IPS-20b (cell line): ENCODE data around the gene SLC7A6.

ENCODE experiments used
- H3K27ac ChIP-seq: one replicate; pipeline ENCODE4 v1.5.1; 2013; ENCODE audit warnings: low read length
- H3K27me3 ChIP-seq: 2 replicates; pipeline ENCODE4 v1.6.1; 2013; ENCODE audit warnings: mild to moderate bottlenecking, low read length, inconsistent platforms; ENCODE audit not compliant: insufficient read depth
- H3K36me3 ChIP-seq: 2 replicates; pipeline ENCODE4 v1.6.1; 2013; ENCODE audit warnings: low read depth, mild to moderate bottlenecking, inconsistent platforms, low read length, moderate library complexity; ENCODE audit not compliant: insufficient read depth
- H3K4me1 ChIP-seq: 2 replicates; pipeline ENCODE4 v1.6.1; 2013; ENCODE audit warnings: mild to moderate bottlenecking, control low read depth, inconsistent platforms, low read length, moderate library complexity; ENCODE audit not compliant: insufficient read depth
- H3K4me3 ChIP-seq: 2 replicates; pipeline ENCODE4 v1.5.1; 2013; ENCODE audit warnings: mild to moderate bottlenecking, low read length, inconsistent platforms
- H3K9ac ChIP-seq: 2 replicates; pipeline ENCODE4 v1.6.1; 2013; ENCODE audit warnings: low read depth, mild to moderate bottlenecking, inconsistent platforms, low read length, moderate library complexity
- H3K9me3 ChIP-seq: 2 replicates; pipeline ENCODE4 v1.6.1; 2013; ENCODE audit warnings: mild to moderate bottlenecking, low read depth, low read length, inconsistent platforms; ENCODE audit not compliant: insufficient read depth

SLC7A6 gene

GRCh38 chr16:68229431-68230175 is 34.7 kb upstream of the SLC7A6 start:
- Histone ChIP-seq H3K27me3 (peaks cover 4% of the 10 kb centered on the region), H3K9ac (no peak overlapping the region), H3K27ac (no peak overlapping the region), H3K4me1 (peaks cover 5% of the 10 kb centered on the region; the same call in 1 of the 2 replicates), H3K9me3 (no peaks in the 10 kb centered on the region), H3K4me3 (no peak overlapping the region), H3K36me3 (peaks cover 47% of the 10 kb centered on the region)

- Histone ChIP-seq H3K27me3 (peaks cover 10% of the 10 kb centered on the region), H3K4me3 (no peak overlapping the region), H3K9ac (no peak overlapping the region), H3K9me3 (no peaks in the 10 kb centered on the region), H3K27ac (no peak overlapping the region), H3K36me3 (peaks cover 47% of the 10 kb centered on the region), H3K4me1 (peaks cover 8% of the 10 kb centered on the region; the same call in 1 of the 2 replicates)
Observed at GRCh38 chr16:68230176-68230571, 34.2 kb upstream of the SLC7A6 start.

GRCh38 chr16:68230956-68231355 is 33.4 kb upstream of the SLC7A6 start:
- Histone ChIP-seq H3K27ac (no peak overlapping the region), H3K4me3 (no peak overlapping the region), H3K9me3 (no peaks in the 10 kb centered on the region), H3K36me3 (peaks cover 47% of the 10 kb centered on the region), H3K9ac (no peak overlapping the region), H3K27me3 (peaks cover 18% of the 10 kb centered on the region), H3K4me1 (peaks cover 8% of the 10 kb centered on the region; the same call in 1 of the 2 replicates)

- no peak overlapping the region for H3K9ac ChIP-seq
- no peaks in the 10 kb centered on the region for H3K9me3 ChIP-seq
- H3K27me3 ChIP-seq: peaks cover 24% of the 10 kb centered on the region
- peaks cover 47% of the 10 kb centered on the region for H3K36me3 ChIP-seq
- H3K27ac ChIP-seq: no peak overlapping the region
- peaks cover 8% of the 10 kb centered on the region; the same call in 1 of the 2 replicates for H3K4me1 ChIP-seq
- no peak overlapping the region for H3K4me3 ChIP-seq
Observed at GRCh38 chr16:68231384-68232136, 32.8 kb upstream of the SLC7A6 start.

- Histone ChIP-seq H3K27me3 (peaks cover 29% of the 10 kb centered on the region), H3K4me1 (peaks cover 8% of the 10 kb centered on the region; the same call in 1 of the 2 replicates), H3K9ac (no peak overlapping the region), H3K36me3 (peaks cover 47% of the 10 kb centered on the region), H3K27ac (no peak overlapping the region), H3K9me3 (no peaks in the 10 kb centered on the region), H3K4me3 (no peak overlapping the region)
Observed at GRCh38 chr16:68232335-68232734, 32.0 kb upstream of the SLC7A6 start.

GRCh38 chr16:68233085-68233834 is 31.1 kb upstream of the SLC7A6 start:
- H3K27me3 ChIP-seq: peaks cover 29% of the 10 kb centered on the region
- peaks cover 47% of the 10 kb centered on the region for H3K36me3 ChIP-seq
- peaks cover 8% of the 10 kb centered on the region; the same call in 1 of the 2 replicates for H3K4me1 ChIP-seq
- no peaks in the 10 kb centered on the region for H3K9me3 ChIP-seq
- no peak overlapping the region for H3K27ac ChIP-seq
- no peak overlapping the region for H3K4me3 ChIP-seq
- H3K9ac ChIP-seq: no peak overlapping the region

GRCh38 chr16:68233835-68234187 is 30.5 kb upstream of the SLC7A6 start:
- Histone ChIP-seq H3K4me3 (0 out of 2 replicates have a peak overlapping the region, but pooled peaks have one; percentile 76), H3K9me3 (no peaks in the 10 kb centered on the region), H3K36me3 (peaks cover 44% of the 10 kb centered on the region), H3K9ac (no peak overlapping the region), H3K27me3 (peaks cover 32% of the 10 kb centered on the region), H3K27ac (no peak overlapping the region), H3K4me1 (peaks cover 8% of the 10 kb centered on the region; the same call in 1 of the 2 replicates)

- Histone ChIP-seq H3K4me1 (peaks cover 8% of the 10 kb centered on the region; the same call in 1 of the 2 replicates), H3K9ac (peak overlapping the region; percentile 92; the same call in 1 of the 2 replicates), H3K27me3 (peaks cover 39% of the 10 kb centered on the region), H3K27ac (no peak overlapping the region), H3K9me3 (no peaks in the 10 kb centered on the region), H3K36me3 (peaks cover 39% of the 10 kb centered on the region), H3K4me3 (peak overlapping the region; percentile 76)
Observed at GRCh38 chr16:68234188-68235107, 29.9 kb upstream of the SLC7A6 start.

- no peaks in the 10 kb centered on the region for H3K9me3 ChIP-seq
- H3K36me3 ChIP-seq: peaks cover 31% of the 10 kb centered on the region
- peaks cover 43% of the 10 kb centered on the region for H3K27me3 ChIP-seq
- H3K27ac ChIP-seq: no peak overlapping the region
- peak overlapping the region; percentile 92 for H3K9ac ChIP-seq
- peak overlapping the region; percentile 76 for H3K4me3 ChIP-seq
- H3K4me1 ChIP-seq: peaks cover 8% of the 10 kb centered on the region; the same call in 1 of the 2 replicates
Observed at GRCh38 chr16:68235108-68235886, 29.0 kb upstream of the SLC7A6 start.

GRCh38 chr16:68235887-68236136 is 28.5 kb upstream of the SLC7A6 start, which contains the start of gene ESRP2:
TSS of gene ESRP2 (minus strand) at chr16:68236127. CDS start at chr16:68236045, 82 bp downstream.
- H3K27me3 ChIP-seq: peaks cover 43% of the 10 kb centered on the region
- peak within 1 kb of the TSS; percentile 76 for H3K4me3 ChIP-seq
- H3K36me3 ChIP-seq: peaks cover 26% of the 10 kb centered on the region
- peaks cover 8% of the 10 kb centered on the region; the same call in 1 of the 2 replicates for H3K4me1 ChIP-seq
- no peaks in the 10 kb centered on the region for H3K9me3 ChIP-seq
- H3K27ac ChIP-seq: peak within 1 kb of the TSS; percentile 7
- peak within 1 kb of the TSS; percentile 92 for H3K9ac ChIP-seq
